HEK293 (cell line): ENCODE data around the gene BICRAL.

ENCODE experiments used
- CTCF ChIA-PET: fragments of 350-600 bp; formaldehyde crosslinking; extraction: SDS; loops from one replicate; lab custom pipeline; 2021; ENCODE audit warnings: antibody characterized with exemption; lab: Yijun Ruan, JAX
- POLR2A ChIA-PET: fragments of 300-600 bp; formaldehyde crosslinking; extraction: SDS; loops from one replicate; lab custom pipeline; 2020; ENCODE audit warnings: antibody characterized with exemption, inconsistent platforms; lab: Yijun Ruan, JAX
- H3K27ac ChIP-seq: fragments of 200-500 bp; sonication (Bioruptor generic); 2 replicates; pipeline ENCODE4 v1.5.1; 2014; ENCODE audit warnings: low read depth, low read length, control low read depth, inconsistent platforms; ENCODE audit errors: extremely low read depth
- H3K36me3 ChIP-seq, 2 experiments: fragments of 200-500 bp in 1 of 2; sonication (Bioruptor generic) in 1 of 2; 1 replicate in 1 of 2; 2 replicates in 1 of 2; pipeline ENCODE4 v1.5.1; 2014 to 2017; ENCODE audit warnings: inconsistent platforms in 2 of 2, low read length in 2 of 2; ENCODE audit not compliant: control insufficient read depth in 2 of 2, insufficient read depth in 1 of 2
- H3K4me1 ChIP-seq: fragments of 200-500 bp; sonication (Bioruptor generic); 2 replicates; pipeline ENCODE4 v1.5.1; 2014; ENCODE audit warnings: mild to moderate bottlenecking, low read length, inconsistent platforms; ENCODE audit not compliant: control insufficient read depth, insufficient read depth
- H3K4me3 ChIP-seq: 2 replicates; pipeline ENCODE4 v1.5.1; 2011; ENCODE audit warnings: low read depth, mild to moderate bottlenecking, control low read depth, low read length, moderate library complexity
- H3K9me3 ChIP-seq: fragments of 200-500 bp; sonication (Bioruptor generic); 2 replicates; pipeline ENCODE4 v1.5.1; 2014; ENCODE audit warnings: low read depth, low read length, inconsistent platforms; ENCODE audit not compliant: control insufficient read depth, insufficient read depth
- BCL11A ChIP-seq: fragments of 450-650 bp; formaldehyde crosslinking; IDR thresholded peaks from 2 replicates; pipeline ENCODE4 v1.5.1; 2016; ENCODE audit warnings: low read depth, missing biosample characterization, missing genetic modification characterization
- PRDM1 ChIP-seq: fragments of 450-650 bp; formaldehyde crosslinking; IDR thresholded peaks from 2 replicates; pipeline ENCODE4; 2016; ENCODE audit warnings: missing biosample characterization, missing genetic modification characterization
- PRDM2 ChIP-seq: fragments of 450-650 bp; formaldehyde crosslinking; IDR thresholded peaks from 2 replicates; pipeline ENCODE4 v1.5.1; 2016; ENCODE audit warnings: missing biosample characterization, missing genetic modification characterization, borderline replicate concordance
- RBAK ChIP-seq: fragments of 450-650 bp; formaldehyde crosslinking; IDR thresholded peaks from 2 replicates; pipeline ENCODE4 v1.5.1; 2016; ENCODE audit warnings: missing biosample characterization, missing genetic modification characterization
- REPIN1 ChIP-seq: fragments of 450-650 bp; formaldehyde crosslinking; IDR thresholded peaks from 2 replicates; pipeline ENCODE4 v1.5.1; 2017; ENCODE audit warnings: missing biosample characterization, missing genetic modification characterization, low read depth
- TCF7L2 ChIP-seq: IDR thresholded peaks from 2 replicates; pipeline ENCODE4 v1.6.1; 2011; ENCODE audit warnings: low read depth, mild to moderate bottlenecking, inconsistent platforms, low read length, moderate library complexity, borderline replicate concordance
- WT1 ChIP-seq: fragments of 450-650 bp; formaldehyde crosslinking; IDR thresholded peaks from 2 replicates; pipeline ENCODE4 v1.5.1; 2016; ENCODE audit warnings: missing biosample characterization, missing genetic modification characterization
- ZBTB10 ChIP-seq: fragments of 450-650 bp; formaldehyde crosslinking; IDR thresholded peaks from 2 replicates; pipeline ENCODE4 v1.5.1; 2016; ENCODE audit warnings: missing biosample characterization, missing genetic modification characterization
- ZBTB20 ChIP-seq: fragments of 450-650 bp; formaldehyde crosslinking; IDR thresholded peaks from 2 replicates; pipeline ENCODE4 v1.5.1; 2016; ENCODE audit warnings: missing biosample characterization, missing genetic modification characterization
- ZBTB48 ChIP-seq: fragments of 450-650 bp; formaldehyde crosslinking; IDR thresholded peaks from 2 replicates; pipeline ENCODE4 v1.5.1; 2016; ENCODE audit warnings: missing biosample characterization, missing genetic modification characterization
- ZNF175 ChIP-seq: fragments of 450-650 bp; formaldehyde crosslinking; IDR thresholded peaks from 2 replicates; pipeline ENCODE4 v1.5.1; 2016; ENCODE audit warnings: missing biosample characterization, missing genetic modification characterization
- ZNF280C ChIP-seq: fragments of 450-650 bp; formaldehyde crosslinking; IDR thresholded peaks from 2 replicates; pipeline ENCODE4 v1.5.1; 2016; ENCODE audit warnings: missing biosample characterization, missing genetic modification characterization
- ZNF354C ChIP-seq: fragments of 450-650 bp; formaldehyde crosslinking; IDR thresholded peaks from 2 replicates; pipeline ENCODE4 v1.5.1; 2016; ENCODE audit warnings: missing biosample characterization, missing genetic modification characterization, low read depth, borderline replicate concordance
- ZNF530 ChIP-seq: fragments of 450-650 bp; formaldehyde crosslinking; IDR thresholded peaks from 2 replicates; pipeline ENCODE4 v1.5.1; 2016; ENCODE audit warnings: low read depth, missing biosample characterization, missing genetic modification characterization
- ZNF707 ChIP-seq: fragments of 450-650 bp; formaldehyde crosslinking; IDR thresholded peaks from 2 replicates; pipeline ENCODE4 v1.5.1; 2016; ENCODE audit warnings: missing biosample characterization, missing genetic modification characterization
- ZSCAN16 ChIP-seq: fragments of 450-650 bp; formaldehyde crosslinking; IDR thresholded peaks from 2 replicates; pipeline ENCODE4 v1.5.1; 2016; ENCODE audit warnings: missing biosample characterization, missing genetic modification characterization
- TF ChIP-seq, protein P1 (sequence below): fragments of 450-650 bp; formaldehyde crosslinking; IDR thresholded peaks from 2 replicates; pipeline ENCODE4 v1.5.1; 2016; ENCODE audit warnings: missing biosample characterization, missing genetic modification characterization

BICRAL gene

DNA sequence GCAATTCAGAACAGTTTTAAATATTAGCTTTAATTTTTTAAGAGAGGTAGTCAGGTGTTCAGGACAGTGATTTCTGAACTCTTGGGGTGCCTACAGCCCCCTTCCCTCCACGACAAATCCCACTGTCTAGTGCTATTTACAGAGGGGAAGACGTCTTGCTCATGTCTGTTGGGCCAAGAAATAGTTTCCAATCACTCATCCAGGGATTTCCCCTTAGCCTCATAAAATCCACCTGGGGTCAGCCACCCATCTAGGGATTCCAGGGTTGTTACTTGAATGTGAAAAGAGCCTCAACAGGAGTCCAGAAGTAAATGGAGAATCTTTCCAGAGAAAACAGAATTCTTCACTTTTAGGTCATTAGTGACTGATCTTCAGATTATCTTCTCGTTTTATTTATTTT, 37.0 kb downstream of the BICRAL start (continued):
- TF ChIP-seq ZNF280C (tag by site-specific recombination), result no peak
- TF ChIP-seq BCL11A (tag by site-specific recombination), result no peak
- no peak for TF ChIP-seq WT1 (tag by site-specific recombination)

DNA sequence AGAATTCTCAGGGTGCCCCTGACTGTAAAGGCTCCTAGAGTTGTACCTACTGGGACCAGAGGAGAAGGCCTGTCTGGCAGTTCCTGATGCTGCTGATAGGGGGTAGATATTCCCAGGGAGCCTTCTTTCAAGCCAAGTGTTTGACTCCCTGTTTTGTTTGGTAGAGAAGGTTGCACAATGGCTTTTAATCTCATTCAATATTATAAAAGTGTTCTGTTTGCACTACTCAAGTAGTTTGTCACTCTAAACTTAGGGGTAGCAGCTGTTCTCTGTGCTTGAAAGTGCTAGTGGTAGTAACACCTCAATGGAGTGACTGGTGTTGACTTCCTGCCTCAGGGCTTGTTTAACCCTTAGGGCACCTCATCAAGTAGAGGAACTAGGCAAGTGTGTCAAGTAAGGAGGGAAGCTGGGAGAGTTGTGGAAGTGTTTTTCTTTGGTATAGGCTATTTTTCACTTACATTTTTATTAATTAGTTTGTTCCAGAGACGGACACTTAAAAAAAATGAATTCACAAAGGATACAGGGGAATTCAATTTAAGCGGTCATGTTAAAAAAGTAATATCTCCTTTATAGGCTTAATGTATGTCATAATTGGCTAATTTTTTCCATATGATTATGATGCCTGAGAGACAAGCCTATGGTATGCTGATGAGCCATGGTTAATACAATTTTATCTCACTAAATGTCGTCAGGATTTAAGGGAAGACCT, 38.1 kb downstream of the BICRAL start:
- no peaks in the 10 kb centered on the region for H3K9me3 ChIP-seq
- no peak overlapping the region for H3K4me3 ChIP-seq
- H3K4me1 ChIP-seq, result no peaks in the 10 kb centered on the region
- POLR2A ChIA-PET, result no interaction called here
- CTCF ChIA-PET, result interaction anchor here (0.6 to 0.7 kb wide), 3 partner anchors 57 to 258 kb away, joined by 3 read pairs; no protein-coding TSS in a partner anchor
- peaks cover 0 to 6% of the 10 kb centered on the region in 2 experiments; a peak in 1 of 3 replicates for H3K36me3 ChIP-seq
- TF ChIP-seq REPIN1 (no peak), ZSCAN16 (0 out of 2 replicates have a peak, but pooled peaks have one; percentile 21), TCF7L2 (no peak), ZBTB48 (0 out of 2 replicates have a peak, but pooled peaks have one; percentile 20), ZNF530 (tag by site-specific recombination) (no peak), ZNF354C (tag by site-specific recombination) (no peak), RBAK (tag by site-specific recombination) (no peak), ZBTB20 (no peak), ZBTB10 (tag by site-specific recombination) (no peak), ZNF175 (tag by site-specific recombination) (no peak)
- no peak overlapping the region for H3K27ac ChIP-seq

DNA sequence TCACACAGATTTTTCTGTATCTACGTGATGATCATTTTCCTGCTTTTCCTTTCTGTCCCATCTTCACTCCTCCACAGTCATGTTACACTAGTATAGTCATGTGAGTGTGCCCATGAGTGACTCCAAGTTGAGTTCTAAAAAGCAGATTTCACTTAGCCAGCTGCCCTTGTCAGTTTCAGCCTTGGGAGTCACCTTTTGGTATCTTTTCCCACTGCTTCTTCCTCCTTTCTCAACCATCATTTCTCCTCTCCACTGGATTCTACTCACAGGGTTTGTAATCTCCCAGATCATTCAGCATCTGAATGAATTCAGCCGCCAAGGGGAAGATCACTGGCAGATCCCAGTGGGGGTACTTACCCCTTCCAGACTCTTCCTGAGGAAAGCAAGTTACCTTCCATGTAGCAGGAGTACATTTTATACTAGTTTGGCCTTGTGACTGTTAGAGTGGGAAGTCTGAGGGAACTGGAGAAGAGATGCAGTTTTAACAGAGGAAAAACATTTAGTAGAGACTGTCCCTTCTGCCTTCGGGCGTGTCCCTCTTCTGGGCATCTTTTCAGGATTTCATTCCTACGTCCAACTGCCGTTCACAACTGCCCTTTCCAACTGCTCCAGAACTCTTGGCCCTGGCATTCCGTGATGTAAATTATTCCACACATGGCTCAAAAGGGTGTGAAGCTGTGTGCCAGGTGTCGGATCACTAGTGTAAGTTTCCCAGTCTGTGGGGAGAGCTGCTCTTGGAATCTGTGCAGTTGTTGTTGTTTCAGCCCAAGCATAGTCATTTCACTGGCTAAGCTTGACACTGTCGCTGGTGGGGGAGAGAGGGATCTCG, 38.9 kb downstream of the BICRAL start:
- H3K27ac ChIP-seq, result no peak overlapping the region
- CTCF ChIA-PET, result interaction anchor here (0.6 kb wide), 1 partner anchor 191 kb away, joined by 3 read pairs; no protein-coding TSS in a partner anchor
- H3K36me3 ChIP-seq, result peaks cover 0 to 6% of the 10 kb centered on the region in 2 experiments; a peak in 1 of 3 replicates
- H3K4me3 ChIP-seq, result no peak overlapping the region
- no peaks in the 10 kb centered on the region for H3K4me1 ChIP-seq
- TF ChIP-seq ZNF707 (tag by site-specific recombination), result no peak
- TF ChIP-seq, protein P1, sequence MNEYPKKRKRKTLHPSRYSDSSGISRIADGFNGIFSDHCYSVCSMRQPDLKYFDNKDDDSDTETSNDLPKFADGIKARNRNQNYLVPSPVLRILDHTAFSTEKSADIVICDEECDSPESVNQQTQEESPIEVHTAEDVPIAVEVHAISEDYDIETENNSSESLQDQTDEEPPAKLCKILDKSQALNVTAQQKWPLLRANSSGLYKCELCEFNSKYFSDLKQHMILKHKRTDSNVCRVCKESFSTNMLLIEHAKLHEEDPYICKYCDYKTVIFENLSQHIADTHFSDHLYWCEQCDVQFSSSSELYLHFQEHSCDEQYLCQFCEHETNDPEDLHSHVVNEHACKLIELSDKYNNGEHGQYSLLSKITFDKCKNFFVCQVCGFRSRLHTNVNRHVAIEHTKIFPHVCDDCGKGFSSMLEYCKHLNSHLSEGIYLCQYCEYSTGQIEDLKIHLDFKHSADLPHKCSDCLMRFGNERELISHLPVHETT (tag by site-specific recombination), result no peak
- 0 out of 2 replicates have a peak, but pooled peaks have one; percentile 12 for TF ChIP-seq PRDM1 (tag by site-specific recombination)
- no peak for TF ChIP-seq PRDM2
- POLR2A ChIA-PET, result no interaction called here
- H3K9me3 ChIP-seq, result no peaks in the 10 kb centered on the region
